Adipocyte (in vitro differentiated cells): ENCODE data around the gene CRHR2.

Source experiments
- DNase-seq: peaks from one replicate; pipeline ENCODE4 v3.0.0-alpha.2; 2015; ENCODE audit warnings: low read depth
- H3K27me3 ChIP-seq: replicated peaks from 2 replicates; pipeline ENCODE4 v1.7.0; 2013; ENCODE audit warnings: mild to moderate bottlenecking, low read length, moderate library complexity; ENCODE audit not compliant: control insufficient read depth, insufficient read depth
- H3K36me3 ChIP-seq: 2 replicates; pipeline ENCODE4 v1.7.0; 2013; ENCODE audit warnings: low read length, mild to moderate bottlenecking, moderate library complexity; ENCODE audit not compliant: control insufficient read depth, insufficient read depth, severe bottlenecking
- H3K4me1 ChIP-seq: 2 replicates; pipeline ENCODE4 v1.7.0; 2013; ENCODE audit warnings: mild to moderate bottlenecking, low read length, moderate library complexity; ENCODE audit not compliant: control insufficient read depth, insufficient read depth
- H3K4me3 ChIP-seq: 2 replicates; pipeline ENCODE4 v1.7.0; 2013; ENCODE audit warnings: mild to moderate bottlenecking, low read length, moderate library complexity
- H3K9ac ChIP-seq: 2 replicates; pipeline ENCODE4 v1.7.0; 2013; ENCODE audit warnings: mild to moderate bottlenecking, low read length, moderate library complexity
- H3K9me3 ChIP-seq: 2 replicates; pipeline ENCODE4 v1.7.0; 2013; ENCODE audit warnings: mild to moderate bottlenecking, low read length, moderate library complexity; ENCODE audit not compliant: control insufficient read depth

Gene CRHR2

GRCh38 chr7:30605832-30606231, 76.4 kb downstream of the CRHR2 start:
- Histone ChIP-seq H3K36me3 (peaks cover 97% of the 10 kb centered on the region), H3K4me1 (peaks cover 8% of the 10 kb centered on the region), H3K4me3 (no peak overlapping the region), H3K9ac (no peak overlapping the region), H3K9me3 (no peaks in the 10 kb centered on the region), H3K27me3 (no peaks in the 10 kb centered on the region)
- DNase-seq: no peak

- Histone ChIP-seq H3K9me3 (no peaks in the 10 kb centered on the region), H3K4me3 (no peak overlapping the region), H3K9ac (no peak overlapping the region), H3K27me3 (no peaks in the 10 kb centered on the region), H3K36me3 (peaks cover 97% of the 10 kb centered on the region), H3K4me1 (peaks cover 8% of the 10 kb centered on the region)
- no peak for DNase-seq
These were observed 77.4 kb downstream of the CRHR2 start for GRCh38 chr7:30604901-30605300.
